Stimulated activated CD4-positive, alpha-beta T cell treated with anti-CD3 and anti-CD28 coated beads, Interleukin-1b, Interleukin-23, amount 100 ng/mL, for 1 hour (primary cell): ENCODE data around the gene CRYAB.

ENCODE experiments used
- DNase-seq, 2 donors: peaks; one replicate each; pipeline ENCODE4 v3.0.0-alpha.2; 2020; ENCODE audit warnings: low read depth in 2 of 2

CRYAB gene

GRCh38 chr11:111911563-111912401 is at the start of gene CRYAB:
Gene CRYAB (minus strand): TSS chr11:111911770. CDS start chr11:111911724, 46 bp downstream.
- DNase-seq, result no peak

- no peak for DNase-seq
These were observed 49.3 kb upstream of the CRYAB start for GRCh38 chr11:111960916-111961315.

GRCh38 chr11:111957663-111958444 is 46.3 kb upstream of the CRYAB start:
- DNase-seq, result no peak

GRCh38 chr11:111954154-111954553 is 42.6 kb upstream of the CRYAB start:
- DNase-seq, result no peak

- DNase-seq, result no peak
These were observed 40.0 kb upstream of the CRYAB start for GRCh38 chr11:111951565-111951964.

- DNase-seq, result no peak
These were observed 38.2 kb upstream of the CRYAB start for GRCh38 chr11:111949519-111950426.

- DNase-seq, result no peak
These were observed 35.6 kb upstream of the CRYAB start for GRCh38 chr11:111947143-111947542.

- DNase-seq, result no peak
These were observed 34.9 kb upstream of the CRYAB start for GRCh38 chr11:111946499-111946898.

- DNase-seq, result no peak
These were observed 33.6 kb upstream of the CRYAB start for GRCh38 chr11:111945198-111945597.

- DNase-seq, result no peak
These were observed 33.1 kb upstream of the CRYAB start for GRCh38 chr11:111944651-111945051.

- no peak for DNase-seq
These were observed 32.6 kb upstream of the CRYAB start for GRCh38 chr11:111944139-111944538.

GRCh38 chr11:111942829-111943228 is 31.3 kb upstream of the CRYAB start:
- DNase-seq, result no peak

- no peak for DNase-seq
These were observed 30.4 kb upstream of the CRYAB start for GRCh38 chr11:111941963-111942362.

GRCh38 chr11:111939836-111940604 is 28.4 kb upstream of the CRYAB start:
- no peak for DNase-seq

- DNase-seq, result no peak
These were observed 27.2 kb upstream of the CRYAB start for GRCh38 chr11:111938687-111939160.

- no peak for DNase-seq
These were observed 26.3 kb upstream of the CRYAB start for GRCh38 chr11:111937844-111938243.

GRCh38 chr11:111937461-111937769 is 25.8 kb upstream of the CRYAB start:
- no peak for DNase-seq

- no peak for DNase-seq
These were observed 24.5 kb upstream of the CRYAB start for GRCh38 chr11:111936040-111936540.

GRCh38 chr11:111935317-111936039 is 23.9 kb upstream of the CRYAB start:
- DNase-seq, result no peak

GRCh38 chr11:111934306-111934705 is 22.7 kb upstream of the CRYAB start:
- DNase-seq, result no peak
